Ovary (tissue), 3 donors: ENCODE results near the gene MPHOSPH6.

Experiments
- CTCF ChIP-seq, 3 donors: fragments of 450-650 bp in 2 of 3; fragments of 200-600 bp in 1 of 3; IDR thresholded peaks; one replicate each; pipeline versions ENCODE4 v1.5.1 to v1.8.0; 2016 to 2022; ENCODE audit warnings: antibody characterized with exemption in 3 of 3, mild to moderate bottlenecking in 1 of 3
- EP300 ChIP-seq: sonication (generic); formaldehyde crosslinking; IDR thresholded peaks from one replicate; pipeline ENCODE4 v1.6.1; 2017; ENCODE audit warnings: antibody characterized with exemption
- POLR2A ChIP-seq: fragments of 450-650 bp; IDR thresholded peaks from one replicate; pipeline ENCODE4 v1.6.1; 2017; ENCODE audit warnings: antibody characterized with exemption, mild to moderate bottlenecking, moderate library complexity
- donor health status: DM: no; HTN: no; CAD: no.

GRCh38 chr16:82219298-82219697 is 49.3 kb upstream of the MPHOSPH6 start:
- TF ChIP-seq CTCF (IDR thresholded peaks at IDR 0.05) (no peak), POLR2A (no peak), EP300 (no peak)
